Smooth muscle cell (in vitro differentiated cells): ENCODE measurements around the gene PAX3. TPM values are rescaled to one million over a fixed set of nuclear protein-coding genes. Genes with fewer than 3 reads are reported as not detected.
A peak's percentile ranks its signal among the peaks of the same experiment; 100 is the strongest.

Source experiments
- DNase-seq: peaks from one replicate; lab custom pipeline; 2025; ENCODE audit not compliant: unreplicated experiment; lab: John Stamatoyannopoulos, UW
- H2AFZ ChIP-seq: fragments of 200-600 bp; sonication (generic); 2 replicates; pipeline ENCODE4 v1.6.0; 2016; ENCODE audit warnings: antibody characterized with exemption, low read depth, mild to moderate bottlenecking
- H3F3A ChIP-seq: fragments of 200-600 bp; sonication (generic); 2 replicates; pipeline ENCODE4 v1.6.0; 2017; ENCODE audit warnings: antibody characterized with exemption, low read depth
- H3K27ac ChIP-seq: fragments of 200-600 bp; sonication (generic); 2 replicates; pipeline ENCODE4 v1.5.1; 2016; ENCODE audit warnings: low read depth, mild to moderate bottlenecking
- H3K27me3 ChIP-seq: fragments of 200-600 bp; sonication (generic); 2 replicates; pipeline ENCODE4 v1.6.1; 2016; ENCODE audit warnings: low read depth, mild to moderate bottlenecking
- H3K36me3 ChIP-seq: fragments of 200-600 bp; sonication (generic); 2 replicates; pipeline ENCODE4 v1.5.1; 2016; ENCODE audit warnings: low read depth
- H3K4me1 ChIP-seq: fragments of 200-600 bp; sonication (generic); 2 replicates; pipeline ENCODE4 v1.5.1; 2016; ENCODE audit warnings: low read depth
- H3K4me2 ChIP-seq: fragments of 200-600 bp; sonication (generic); 2 replicates; pipeline ENCODE4 v1.6.0; 2016; ENCODE audit warnings: mild to moderate bottlenecking
- H3K4me3 ChIP-seq: fragments of 200-600 bp; sonication (generic); 2 replicates; pipeline ENCODE4 v1.5.1; 2016; ENCODE audit warnings: mild to moderate bottlenecking
- H3K79me2 ChIP-seq: fragments of 200-600 bp; sonication (generic); 2 replicates; pipeline ENCODE4 v1.6.0; 2016; ENCODE audit warnings: low read depth, mild to moderate bottlenecking
- H3K9ac ChIP-seq: fragments of 200-600 bp; sonication (generic); 2 replicates; pipeline ENCODE4 v1.6.0; 2016; ENCODE audit warnings: low read depth
- H3K9me3 ChIP-seq: fragments of 200-600 bp; sonication (generic); replicated peaks from 2 replicates; pipeline ENCODE4 v1.5.1; 2016; ENCODE audit warnings: low read depth
- H4K20me1 ChIP-seq: fragments of 200-600 bp; sonication (generic); 2 replicates; pipeline ENCODE4 v1.6.0; 2016; ENCODE audit warnings: low read depth
- WGBS: methylation state at CpG from one replicate; pipeline ENCODE4 v1.1.7; 2016; ENCODE audit warnings: low lambda C conversion rate; 5-methylcytosine and 5-hydroxymethylcytosine counted together
- polyA plus RNA-seq: library from polyadenylated mRNA; unstranded; fragments of >200 nt; fragmentation: Nextera tagmentation; extraction: Ambion mirVana; gene quantifications from 2 replicates; pipeline ENCODE4 v1.2.1, GENCODE V29; 2016
- total RNA-seq: library from RNA; depleted of rRNA; stranded (reverse); fragments of >200 nt; gene quantifications from 2 replicates; pipeline ENCODE4 v1.2.3, GENCODE V29; 2014
- TF ChIP-seq, protein P1 (sequence below): fragments of 200-600 bp; sonication (generic); IDR thresholded peaks from 2 replicates; pipeline ENCODE4 v1.5.1; 2017; ENCODE audit warnings: borderline replicate concordance, mild to moderate bottlenecking, antibody characterized with exemption; ENCODE audit not compliant: insufficient read depth, poor library complexity, severe bottlenecking

The PAX3 gene
- total and polyA plus RNA-seq, 2 experiments from 2014 or later, result 0.94 TPM; not detected in 1

DNA sequence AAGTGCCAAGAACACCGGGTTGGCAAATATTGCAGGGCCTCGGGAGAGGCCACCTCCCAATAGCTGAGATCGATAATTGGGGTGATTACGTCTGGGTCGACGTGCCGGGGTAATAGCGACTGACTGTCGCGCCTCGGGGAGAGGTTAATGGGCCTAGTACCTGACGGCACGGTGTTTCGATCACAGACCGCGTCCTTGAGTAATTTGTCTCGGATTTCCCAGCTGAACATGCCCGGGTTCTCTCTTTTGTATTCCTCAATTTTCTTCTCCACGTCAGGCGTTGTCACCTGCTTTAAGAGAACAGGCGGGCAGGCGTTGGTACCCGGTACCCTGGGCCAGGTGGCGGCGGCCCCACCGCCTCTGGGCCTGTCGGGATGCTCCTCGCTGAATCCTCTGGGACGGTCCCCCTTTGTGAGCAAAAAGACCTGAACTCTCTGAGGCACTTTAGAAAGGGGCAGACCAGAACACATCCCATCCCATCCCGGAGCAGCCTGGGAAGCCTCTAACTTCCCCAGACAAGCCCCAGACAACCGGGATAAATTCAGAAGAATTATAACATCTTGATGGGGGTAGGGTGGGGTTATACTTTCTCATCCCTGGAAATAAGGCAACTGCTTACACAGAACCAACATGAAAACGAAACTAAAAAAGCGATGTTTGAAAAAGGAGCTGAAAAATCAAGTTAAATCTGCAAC lies 3.3 kb downstream of the PAX3 start:
- peak overlapping the region; percentile 40 for H3K4me3 ChIP-seq
- no peak for DNase-seq
- no peak overlapping the region for H2AFZ ChIP-seq
- 4% methylated on average over 33 of the region's 33 CpGs for WGBS
- H3K4me1 ChIP-seq, result peaks cover 39% of the 10 kb centered on the region
- H3K9ac ChIP-seq, result no peak overlapping the region
- no peaks in the 10 kb centered on the region for H3K36me3 ChIP-seq
- no peaks in the 10 kb centered on the region for H3F3A ChIP-seq
- H3K27me3 ChIP-seq, result peaks cover 100% of the 10 kb centered on the region
- no peak overlapping the region for H3K27ac ChIP-seq
- TF ChIP-seq, protein P1, sequence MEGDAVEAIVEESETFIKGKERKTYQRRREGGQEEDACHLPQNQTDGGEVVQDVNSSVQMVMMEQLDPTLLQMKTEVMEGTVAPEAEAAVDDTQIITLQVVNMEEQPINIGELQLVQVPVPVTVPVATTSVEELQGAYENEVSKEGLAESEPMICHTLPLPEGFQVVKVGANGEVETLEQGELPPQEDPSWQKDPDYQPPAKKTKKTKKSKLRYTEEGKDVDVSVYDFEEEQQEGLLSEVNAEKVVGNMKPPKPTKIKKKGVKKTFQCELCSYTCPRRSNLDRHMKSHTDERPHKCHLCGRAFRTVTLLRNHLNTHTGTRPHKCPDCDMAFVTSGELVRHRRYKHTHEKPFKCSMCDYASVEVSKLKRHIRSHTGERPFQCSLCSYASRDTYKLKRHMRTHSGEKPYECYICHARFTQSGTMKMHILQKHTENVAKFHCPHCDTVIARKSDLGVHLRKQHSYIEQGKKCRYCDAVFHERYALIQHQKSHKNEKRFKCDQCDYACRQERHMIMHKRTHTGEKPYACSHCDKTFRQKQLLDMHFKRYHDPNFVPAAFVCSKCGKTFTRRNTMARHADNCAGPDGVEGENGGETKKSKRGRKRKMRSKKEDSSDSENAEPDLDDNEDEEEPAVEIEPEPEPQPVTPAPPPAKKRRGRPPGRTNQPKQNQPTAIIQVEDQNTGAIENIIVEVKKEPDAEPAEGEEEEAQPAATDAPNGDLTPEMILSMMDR, result no peak
- H4K20me1 ChIP-seq, result no peaks in the 10 kb centered on the region
- no peaks in the 10 kb centered on the region for H3K79me2 ChIP-seq
- H3K4me2 ChIP-seq, result peak overlapping the region; percentile 84
- H3K9me3 ChIP-seq, result no peaks in the 10 kb centered on the region

DNA sequence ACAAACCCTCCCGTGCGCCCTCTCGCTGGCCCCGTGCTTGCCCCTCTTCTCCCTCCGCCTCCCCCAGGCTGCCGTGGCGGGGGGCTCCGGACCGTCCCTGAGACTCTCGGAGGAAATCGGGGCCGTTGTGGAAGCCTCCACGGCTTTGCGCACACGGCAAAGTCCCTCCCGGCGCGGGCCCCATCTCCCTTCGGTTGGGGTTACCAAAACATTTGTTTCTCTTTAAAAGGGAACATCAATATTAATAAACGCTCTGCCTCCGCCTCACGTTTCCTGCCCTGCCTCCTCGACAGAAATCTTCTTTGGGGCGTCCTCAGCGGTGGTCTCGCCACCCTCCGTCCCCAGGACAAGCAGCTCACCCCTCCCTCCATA lies 3.8 kb downstream of the PAX3 start:
- Histone ChIP-seq H2AFZ (no peak overlapping the region), H3K79me2 (no peaks in the 10 kb centered on the region), H3K4me2 (peak overlapping the region; percentile 84), H3K27me3 (peaks cover 100% of the 10 kb centered on the region), H3K27ac (no peak overlapping the region), H3K36me3 (no peaks in the 10 kb centered on the region), H3K4me3 (peak overlapping the region; percentile 40), H3K9ac (no peak overlapping the region), H3K9me3 (no peaks in the 10 kb centered on the region), H3F3A (no peaks in the 10 kb centered on the region), H3K4me1 (peaks cover 44% of the 10 kb centered on the region), H4K20me1 (no peaks in the 10 kb centered on the region)
- TF ChIP-seq, protein P1, result no peak
- no peak for DNase-seq
- 3% methylated on average over 27 of the region's 27 CpGs for WGBS

DNA sequence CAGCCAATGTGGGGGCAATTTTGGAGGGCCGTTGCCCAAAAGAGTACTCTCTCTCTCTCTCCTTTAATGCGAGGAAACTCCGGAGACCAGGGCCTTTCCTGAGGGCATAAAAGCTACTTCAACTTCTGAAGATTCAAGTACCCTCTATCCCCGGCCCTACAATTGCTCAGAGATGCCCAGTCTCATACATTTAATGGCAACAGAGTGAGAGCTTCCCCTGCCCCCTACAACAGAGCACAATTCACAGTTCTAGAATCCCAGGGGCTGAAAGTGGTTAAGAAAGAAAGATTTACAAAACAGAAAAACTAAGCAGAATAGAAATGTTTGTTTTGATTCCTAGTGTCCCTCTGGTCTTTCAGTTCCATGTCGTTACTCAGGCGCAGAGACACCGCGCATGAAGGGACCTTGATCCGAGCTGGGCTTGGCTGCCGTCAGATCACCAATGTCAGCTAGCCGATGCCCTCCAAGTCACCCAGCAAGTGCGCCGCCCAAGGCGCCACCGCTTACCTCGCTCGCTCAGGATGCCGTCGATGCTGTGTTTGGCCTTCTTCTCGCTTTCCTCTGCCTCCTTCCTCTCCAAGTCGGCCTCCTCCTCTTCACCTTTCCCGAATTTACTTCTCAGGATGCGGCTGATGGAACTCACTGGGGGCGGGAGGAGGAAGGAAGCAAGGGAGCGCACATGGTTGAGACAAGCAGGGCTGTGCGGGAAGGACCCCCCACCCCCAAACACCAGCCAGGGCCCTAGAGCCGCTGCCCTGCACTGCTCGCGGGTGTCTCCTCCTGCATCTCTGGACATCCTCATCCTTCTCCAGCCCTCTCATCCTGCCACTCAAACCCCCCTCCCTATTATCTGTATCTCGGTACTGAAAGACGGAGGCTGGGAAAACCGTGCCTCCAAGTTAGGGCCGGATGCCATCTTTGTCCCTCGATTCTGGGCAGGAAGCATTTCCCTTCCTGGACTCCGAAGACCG lies 4.9 kb downstream of the PAX3 start:
- H3K4me1 ChIP-seq, result peaks cover 45% of the 10 kb centered on the region
- DNase-seq, result no peak
- H3K79me2 ChIP-seq, result no peaks in the 10 kb centered on the region
- no peaks in the 10 kb centered on the region for H4K20me1 ChIP-seq
- no peak overlapping the region for H3K9ac ChIP-seq
- H2AFZ ChIP-seq, result no peak overlapping the region
- TF ChIP-seq, protein P1, result no peak
- H3F3A ChIP-seq, result no peaks in the 10 kb centered on the region
- no peaks in the 10 kb centered on the region for H3K9me3 ChIP-seq
- H3K27me3 ChIP-seq, result peaks cover 100% of the 10 kb centered on the region
- H3K27ac ChIP-seq, result no peak overlapping the region
- no peaks in the 10 kb centered on the region for H3K36me3 ChIP-seq
- H3K4me3 ChIP-seq, result no peak overlapping the region
- no peak overlapping the region for H3K4me2 ChIP-seq
- 12% methylated on average over 36 of the region's 36 CpGs for WGBS
